Measurements from ENCODE around the gene THEMIS2.
"Not testable (repeated sequence)": the region's sequence is repeated elsewhere in the genome, so short reads cannot be mapped to it uniquely, and the experiment has no call there.

The THEMIS2 gene

GRCh38 chr1:27868932-27869718 lies 3.2 kb upstream of the THEMIS2 start:
- H3K4me3 ChIP-seq (ENCODE audit: low read depth, low read length): no peak overlapping the region
- POLR2A ChIA-PET: no interaction called here
- no peak for TF ChIP-seq CTCF (IDR thresholded peaks at IDR 0.05; ENCODE audit: insufficient read depth, low read length, missing control alignments)
- DNase-seq (ENCODE audit: low read depth, low spot score): no peak
- CTCF ChIA-PET: interaction anchor here (1.1 to 1.3 kb wide), 2 partner anchors 102 to 106 kb away, joined by 3 read pairs; no protein-coding TSS in a partner anchor

GRCh38 chr1:27869719-27870085 lies 2.6 kb upstream of the THEMIS2 start:
- H3K4me3 ChIP-seq (ENCODE audit: low read depth, low read length): no peak overlapping the region
- POLR2A ChIA-PET: no interaction called here
- CTCF ChIA-PET: interaction anchor here (1.1 to 1.8 kb wide), 2 partner anchors 11 to 106 kb away, joined by 3 to 5 read pairs; no protein-coding TSS in a partner anchor
- TF ChIP-seq CTCF (IDR thresholded peaks at IDR 0.05; ENCODE audit: insufficient read depth, low read length, missing control alignments): no peak
- DNase-seq (ENCODE audit: low read depth, low spot score): no peak

GRCh38 chr1:27871076-27871475 lies 1.3 kb upstream of the THEMIS2 start:
- POLR2A ChIA-PET; DNase-seq (ENCODE audit: low read depth, low spot score); H3K4me3 ChIP-seq (ENCODE audit: low read depth, low read length): not testable (repeated sequence)
- CTCF ChIA-PET: interaction anchor here (1.8 kb wide), 1 partner anchor 13 kb away, joined by 5 read pairs; no protein-coding TSS in a partner anchor

GRCh38 chr1:27872802-27873551 lies 633 bp downstream of the THEMIS2 start:
- peak overlapping the region; percentile 68 for H3K4me3 ChIP-seq (ENCODE audit: low read depth, low read length)
- no peak for DNase-seq (ENCODE audit: low read depth, low spot score)
- CTCF ChIA-PET: no interaction called here
- TF ChIP-seq CTCF (IDR thresholded peaks at IDR 0.05; ENCODE audit: insufficient read depth, low read length, missing control alignments): no peak
- POLR2A ChIA-PET: interaction anchor here (0.6 kb wide), 1 partner anchor 78 kb away, joined by 3 read pairs; no protein-coding TSS in a partner anchor

- POLR2A ChIA-PET: no interaction called here
- CTCF ChIA-PET: interaction anchor here (1.0 kb wide), 1 partner anchor 107 kb away, joined by 3 read pairs; no protein-coding TSS in a partner anchor
- DNase-seq (ENCODE audit: low read depth, low spot score): no peak
- no peak overlapping the region for H3K4me3 ChIP-seq (ENCODE audit: low read depth, low read length)
- no peak for TF ChIP-seq CTCF (IDR thresholded peaks at IDR 0.05; ENCODE audit: insufficient read depth, low read length, missing control alignments)
Observed at GRCh38 chr1:27873671-27874384, 1.5 kb downstream of the THEMIS2 start.

- POLR2A ChIA-PET: interaction anchor here (0.6 kb wide), 1 partner anchor 503 kb away, joined by 3 read pairs; no protein-coding TSS in a partner anchor
- no peak for DNase-seq (ENCODE audit: low read depth, low spot score)
- CTCF ChIA-PET: interaction anchor here (1.0 to 2.4 kb wide), 7 partner anchors 13 to 205 kb away, joined by 3 to 7 read pairs (median 3); partner anchors contain the start of gene IFI6
- no peak for TF ChIP-seq CTCF (IDR thresholded peaks at IDR 0.05; ENCODE audit: insufficient read depth, low read length, missing control alignments)
- no peak overlapping the region for H3K4me3 ChIP-seq (ENCODE audit: low read depth, low read length)
Observed at GRCh38 chr1:27876341-27877114, 4.2 kb downstream of the THEMIS2 start.
